ENCODE data around the gene CDK14.

The CDK14 gene

GRCh38 chr7:90693939-90694338 is 97.8 kb downstream of the CDK14 start:
- Histone ChIP-seq H3K9me3 (ENCODE audit: insufficient read depth, low read length) (no peaks in the 10 kb centered on the region), H2AFZ (ENCODE audit: low read depth, low read length) (no peak overlapping the region), H3K4me3 (ENCODE audit: low read length) (no peak overlapping the region), H4K20me1 (ENCODE audit: insufficient read depth, low read length) (no peaks in the 10 kb centered on the region), H3K9ac (ENCODE audit: low read length) (no peak overlapping the region), H3K36me3 (replicated peaks; ENCODE audit: low read depth, low read length) (no peaks in the 10 kb centered on the region), H3K4me1 (ENCODE audit: low read length) (peaks cover 6% of the 10 kb centered on the region), H3K79me2 (ENCODE audit: low read length) (no peaks in the 10 kb centered on the region), H3K27ac (ENCODE audit: low read length) (no peak overlapping the region), H3K27me3 (ENCODE audit: low read depth, low read length) (no peaks in the 10 kb centered on the region), H3K4me2 (ENCODE audit: low read length) (no peak overlapping the region)
- TF ChIP-seq EZH2phosphoT487 (IDR thresholded peaks at IDR 0.05; ENCODE audit: low read depth) (no peak), CTCF (IDR thresholded peaks at IDR 0.05; ENCODE audit: low read depth, low read length) (no peak)

- H3K27ac ChIP-seq (ENCODE audit: low read length): no peak overlapping the region
- H3K27me3 ChIP-seq (ENCODE audit: low read depth, low read length): no peaks in the 10 kb centered on the region
- no peaks in the 10 kb centered on the region for H3K9me3 ChIP-seq (ENCODE audit: insufficient read depth, low read length)
- TF ChIP-seq CTCF (IDR thresholded peaks at IDR 0.05; ENCODE audit: low read depth, low read length) (no peak), EZH2phosphoT487 (IDR thresholded peaks at IDR 0.05; ENCODE audit: low read depth) (no peak)
- no peak overlapping the region for H3K4me3 ChIP-seq (ENCODE audit: low read length)
- no peaks in the 10 kb centered on the region for H3K79me2 ChIP-seq (ENCODE audit: low read length)
- no peaks in the 10 kb centered on the region for H3K36me3 ChIP-seq (replicated peaks; ENCODE audit: low read depth, low read length)
- no peak overlapping the region for H2AFZ ChIP-seq (ENCODE audit: low read depth, low read length)
- H3K9ac ChIP-seq (ENCODE audit: low read length): no peak overlapping the region
- H4K20me1 ChIP-seq (ENCODE audit: insufficient read depth, low read length): no peaks in the 10 kb centered on the region
- peaks cover 4% of the 10 kb centered on the region; the same call in 1 of the 2 replicates for H3K4me1 ChIP-seq (ENCODE audit: low read length)
- H3K4me2 ChIP-seq (ENCODE audit: low read length): no peak overlapping the region
Observed at GRCh38 chr7:90698616-90699015, 102.5 kb downstream of the CDK14 start.

GRCh38 chr7:90701021-90701420 is 104.9 kb downstream of the CDK14 start:
- Histone ChIP-seq H3K27me3 (ENCODE audit: low read depth, low read length) (no peaks in the 10 kb centered on the region), H4K20me1 (ENCODE audit: insufficient read depth, low read length) (no peaks in the 10 kb centered on the region), H2AFZ (ENCODE audit: low read depth, low read length) (peak overlapping the region; percentile 43; the same call in 1 of the 2 replicates), H3K36me3 (replicated peaks; ENCODE audit: low read depth, low read length) (no peaks in the 10 kb centered on the region), H3K9me3 (ENCODE audit: insufficient read depth, low read length) (no peaks in the 10 kb centered on the region), H3K4me3 (ENCODE audit: low read length) (peak overlapping the region; percentile 61), H3K27ac (ENCODE audit: low read length) (no peak overlapping the region), H3K4me2 (ENCODE audit: low read length) (peak overlapping the region; percentile 67), H3K4me1 (ENCODE audit: low read length) (peaks cover 4% of the 10 kb centered on the region; the same call in 1 of the 2 replicates), H3K79me2 (ENCODE audit: low read length) (no peaks in the 10 kb centered on the region), H3K9ac (ENCODE audit: low read length) (peak overlapping the region; percentile 21)
- TF ChIP-seq CTCF (IDR thresholded peaks at IDR 0.05; ENCODE audit: low read depth, low read length) (no peak), EZH2phosphoT487 (IDR thresholded peaks at IDR 0.05; ENCODE audit: low read depth) (no peak)

GRCh38 chr7:90701771-90702170 is 105.7 kb downstream of the CDK14 start:
- H3K4me3 ChIP-seq (ENCODE audit: low read length): no peak overlapping the region
- H4K20me1 ChIP-seq (ENCODE audit: insufficient read depth, low read length): no peaks in the 10 kb centered on the region
- no peak overlapping the region for H3K27ac ChIP-seq (ENCODE audit: low read length)
- H3K9me3 ChIP-seq (ENCODE audit: insufficient read depth, low read length): no peaks in the 10 kb centered on the region
- no peaks in the 10 kb centered on the region for H3K27me3 ChIP-seq (ENCODE audit: low read depth, low read length)
- no peak overlapping the region for H3K9ac ChIP-seq (ENCODE audit: low read length)
- peaks cover 4% of the 10 kb centered on the region; the same call in 1 of the 2 replicates for H3K4me1 ChIP-seq (ENCODE audit: low read length)
- no peaks in the 10 kb centered on the region for H3K36me3 ChIP-seq (replicated peaks; ENCODE audit: low read depth, low read length)
- no peaks in the 10 kb centered on the region for H3K79me2 ChIP-seq (ENCODE audit: low read length)
- H2AFZ ChIP-seq (ENCODE audit: low read depth, low read length): no peak overlapping the region
- no peak overlapping the region for H3K4me2 ChIP-seq (ENCODE audit: low read length)
- TF ChIP-seq CTCF (IDR thresholded peaks at IDR 0.05; ENCODE audit: low read depth, low read length) (no peak), EZH2phosphoT487 (IDR thresholded peaks at IDR 0.05; ENCODE audit: low read depth) (no peak)

All from OCI-LY3 (cell line).